ENCODE results near the gene PRR36. TPM values are rescaled to one million over a fixed set of nuclear protein-coding genes. Genes with fewer than 3 reads are reported as not detected.

The PRR36 gene
- total and polyA plus RNA-seq, 10 donors = 0.02 to 0.43 (median 0.09) TPM; not detected in 3

GRCh38 chr19:7841751-7842660, 32.2 kb downstream of the PRR36 start:
- TF ChIP-seq POLR2AphosphoS5 (IDR thresholded peaks at IDR 0.05) (no peak), CTCF (IDR thresholded peaks at IDR 0.05 in 8 of 11, conservative IDR thresholded peaks at IDR 0.05 in 3 of 11) (no peak), POLR2A (IDR thresholded peaks at IDR 0.05) (no peak)

GRCh38 chr19:7840629-7841028, 33.6 kb downstream of the PRR36 start:
- no peaks in the 10 kb centered on the region for H3K27me3 ChIP-seq (replicated peaks in 1 of 7)
- intact Hi-C loops (cut with DNase I; ENCODE audit: low total_unique reads) = no loop called here
- TF ChIP-seq POLR2AphosphoS5 (IDR thresholded peaks at IDR 0.05) = no peak
- TF ChIP-seq POLR2A (IDR thresholded peaks at IDR 0.05) = no peak
- H3K36me3 ChIP-seq = no peaks in the 10 kb centered on the region
- no peak overlapping the region for H3K4me3 ChIP-seq
- H3K9me3 ChIP-seq = no peaks in the 10 kb centered on the region
- peaks cover 0 to 4% (median 0%) of the 10 kb centered on the region in 6 donors for H3K4me1 ChIP-seq
- WGBS, 5 donors = 87 to 93% (median 88%) methylated on average over 8 of the region's 8 CpGs
- no peak for DNase-seq
- H3K27ac ChIP-seq = no peak overlapping the region

More at GRCh38 chr19:7841751-7842660, 32.2 kb downstream of the PRR36 start:
- 89 to 92% (median 92%) methylated on average over 10 to 11 of the region's 11 CpGs for WGBS, 5 donors
- no peaks in the 10 kb centered on the region for H3K36me3 ChIP-seq
- DNase-seq = no peak
- H3K27me3 ChIP-seq (replicated peaks in 1 of 7) = no peaks in the 10 kb centered on the region
- H3K27ac ChIP-seq = no peak overlapping the region
- H3K4me1 ChIP-seq = peaks cover 0 to 9% (median 0%) of the 10 kb centered on the region in 6 donors
- no peaks in the 10 kb centered on the region for H3K9me3 ChIP-seq
- no peak overlapping the region for H3K4me3 ChIP-seq
- intact Hi-C loops (cut with DNase I; ENCODE audit: low total_unique reads) = no loop called here

GRCh38 chr19:7839476-7839875, 34.7 kb downstream of the PRR36 start:
- TF ChIP-seq POLR2A (IDR thresholded peaks at IDR 0.05) (no peak), CTCF (IDR thresholded peaks at IDR 0.05 in 8 of 11, conservative IDR thresholded peaks at IDR 0.05 in 3 of 11) (no peak), POLR2AphosphoS5 (IDR thresholded peaks at IDR 0.05) (no peak)
- H3K4me3 ChIP-seq = no peak overlapping the region
- intact Hi-C loops (cut with DNase I; ENCODE audit: low total_unique reads) = no loop called here
- H3K27me3 ChIP-seq (replicated peaks in 1 of 7) = no peaks in the 10 kb centered on the region
- no peaks in the 10 kb centered on the region for H3K4me1 ChIP-seq
- H3K27ac ChIP-seq = no peak overlapping the region
- WGBS, 5 donors = 93 to 95% (median 94%) methylated on average over 6 of the region's 6 CpGs
- H3K9me3 ChIP-seq = no peaks in the 10 kb centered on the region
- DNase-seq = no peak
- no peaks in the 10 kb centered on the region for H3K36me3 ChIP-seq

GRCh38 chr19:7833225-7834099, 40.7 kb downstream of the PRR36 start:
- H3K27ac ChIP-seq = peak overlapping the region in 5 of 8 donors; percentile 3 to 63 (median 50)
- DNase-seq = peak; percentile 82
- H3K27me3 ChIP-seq (replicated peaks in 1 of 7) = no peaks in the 10 kb centered on the region
- peak in 1 of 3 donors; percentile 42 for TF ChIP-seq POLR2AphosphoS5 (IDR thresholded peaks at IDR 0.05)
- TF ChIP-seq CTCF (IDR thresholded peaks at IDR 0.05 in 8 of 11, conservative IDR thresholded peaks at IDR 0.05 in 3 of 11) = no peak
- TF ChIP-seq POLR2A (IDR thresholded peaks at IDR 0.05) = no peak
- no peaks in the 10 kb centered on the region for H3K36me3 ChIP-seq
- WGBS, 5 donors = 67 to 82% (median 77%) methylated on average over 21 to 23 of the region's 23 CpGs
- H3K4me3 ChIP-seq = no peak overlapping the region
- H3K4me1 ChIP-seq = peaks cover 8 to 43% (median 37%) of the 10 kb centered on the region in 6 donors
- H3K9me3 ChIP-seq = no peaks in the 10 kb centered on the region
- intact Hi-C loops (cut with DNase I; ENCODE audit: low total_unique reads) = no loop called here
